CMK (cell line): ENCODE results near the gene STK32A.
"Not testable (repeated sequence)": the region's sequence is repeated elsewhere in the genome, so short reads cannot be mapped to it uniquely, and the experiment has no call there.

Experiments used
- DNase-seq: peaks from one replicate; pipeline ENCODE4 v3.0.0-alpha.2; 2010; ENCODE audit warnings: low read depth

STK32A gene

GRCh38 chr5:147346006-147346561, 111.3 kb downstream of the STK32A start:
- DNase-seq, result no peak

- no peak for DNase-seq
Measured at GRCh38 chr5:147348046-147348445, 113.2 kb downstream of the STK32A start.

GRCh38 chr5:147348451-147348850, 113.6 kb downstream of the STK32A start:
- DNase-seq, result no peak

GRCh38 chr5:147349241-147349640, 114.4 kb downstream of the STK32A start:
- DNase-seq, result no peak

- no peak for DNase-seq
Measured at GRCh38 chr5:147359101-147359500, 124.3 kb downstream of the STK32A start.

GRCh38 chr5:147359581-147359980, 124.8 kb downstream of the STK32A start:
- no peak for DNase-seq

- DNase-seq, result no peak
Measured at GRCh38 chr5:147360816-147361215, 126.0 kb downstream of the STK32A start.

GRCh38 chr5:147361441-147362175, 126.8 kb downstream of the STK32A start:
- DNase-seq, result no peak

- not testable (repeated sequence) for DNase-seq
Measured at GRCh38 chr5:147367381-147367780, 132.6 kb downstream of the STK32A start.

- no peak for DNase-seq
Measured at GRCh38 chr5:147369742-147370374, 135.0 kb downstream of the STK32A start.

- no peak for DNase-seq
Measured at GRCh38 chr5:147371290-147371689, 136.5 kb downstream of the STK32A start.

- DNase-seq, result no peak
Measured at GRCh38 chr5:147372191-147372590, 137.4 kb downstream of the STK32A start.

GRCh38 chr5:147373328-147373727, 138.5 kb downstream of the STK32A start:
- no peak for DNase-seq

GRCh38 chr5:147375151-147375550, 140.3 kb downstream of the STK32A start:
- no peak for DNase-seq

- DNase-seq, result no peak
Measured at GRCh38 chr5:147377682-147378081, 142.9 kb downstream of the STK32A start.

- DNase-seq, result no peak
Measured at GRCh38 chr5:147381555-147381954, 146.7 kb downstream of the STK32A start.

- no peak for DNase-seq
Measured at GRCh38 chr5:147382776-147383175, 147.9 kb downstream of the STK32A start.

GRCh38 chr5:147384346-147385193, 149.7 kb downstream of the STK32A start:
- DNase-seq, result no peak

- no peak for DNase-seq
Measured at GRCh38 chr5:147387109-147387508, 152.3 kb downstream of the STK32A start.

GRCh38 chr5:147388184-147389108, 153.6 kb downstream of the STK32A start:
- no peak for DNase-seq

GRCh38 chr5:147390654-147391225, 155.9 kb downstream of the STK32A start:
- no peak for DNase-seq
